Measurements from ENCODE around the gene SLC45A3. TPM values are rescaled to one million over a fixed set of nuclear protein-coding genes. Genes with fewer than 3 reads are reported as not detected.

SLC45A3 gene
- total RNA-seq, 1 experiment from 2014 or later, result 12.3 TPM

- no TSS peak for BruUV-seq (replicated peaks)
- no peaks in the 10 kb centered on the region for H3K79me2 ChIP-seq (ENCODE audit: insufficient read depth, low read length)
- H3K4me1 ChIP-seq (ENCODE audit: control insufficient read depth in 1 of 2, insufficient read depth in 2 of 2, low read length in 2 of 2), result no peaks in the 10 kb centered on the region
- no peaks in the 10 kb centered on the region for H3K9me3 ChIP-seq (ENCODE audit: control insufficient read depth in 1 of 2, insufficient read depth in 1 of 2, low read depth in 1 of 2, low read length in 2 of 2)
- H3K27ac ChIP-seq (ENCODE audit: low read depth, low read length), result no peak overlapping the region
- ChIA-PET RAD21 (ENCODE audit: low non-redundant PET in 1 of 2, low total read pairs in 2 of 2, uncharacterized antibody in 2 of 2, unreplicated experiment in 2 of 2) (no interaction called here), CTCF (interaction anchor here (0.7 kb wide), 1 partner anchor 51 kb away, joined by 4 read pairs; no protein-coding TSS in a partner anchor), POLR2A (no interaction called here)
- ATAC-seq (no peak), DNase-seq (ENCODE audit: low read depth, low spot score) (no peak)
- no peak overlapping the region for H3K4me3 ChIP-seq (replicated peaks in 1 of 2; ENCODE audit: low read depth in 1 of 2, low read length in 2 of 2)
- intact Hi-C loops (cut with micrococcal nuclease), result no loop called here
- H3K9ac ChIP-seq (ENCODE audit: low read length), result no peak overlapping the region
- H2AFZ ChIP-seq (ENCODE audit: low read depth, low read length, poor library complexity, severe bottlenecking), result no peak overlapping the region
- H3K36me3 ChIP-seq (ENCODE audit: control insufficient read depth in 1 of 2, insufficient read depth in 2 of 2, low read length in 2 of 2), result no peaks in the 10 kb centered on the region
- H3K27me3 ChIP-seq (ENCODE audit: insufficient read depth, low read length), result no peaks in the 10 kb centered on the region
- H3K4me2 ChIP-seq (ENCODE audit: low read length), result no peak overlapping the region
- no peaks in the 10 kb centered on the region; the same call in 1 of the 2 replicates for H4K20me1 ChIP-seq (ENCODE audit: insufficient read depth)
- no peaks in the 10 kb centered on the region for H3K9me2 ChIP-seq (ENCODE audit: insufficient read depth)
- TF ChIP-seq EGR1 (IDR thresholded peaks at IDR 0.05; ENCODE audit: low read depth), result no peak
- TF ChIP-seq SRF (IDR thresholded peaks at IDR 0.05; ENCODE audit: low read depth), result no peak
- TF ChIP-seq SP1 (IDR thresholded peaks at IDR 0.05; ENCODE audit: low read depth), result no peak
- no peak for TF ChIP-seq CBX3 (IDR thresholded peaks at IDR 0.05; ENCODE audit: low read depth)
- no peak for TF ChIP-seq CTCF (IDR thresholded peaks at IDR 0.05 in 2 of 3, conservative IDR thresholded peaks at IDR 0.05 in 1 of 3; ENCODE audit: borderline replicate concordance in 1 of 3, insufficient read depth in 1 of 3, low read depth in 2 of 3, low read length in 2 of 3)
- no peak for TF ChIP-seq ZFX (IDR thresholded peaks at IDR 0.05)
- no peak for TF ChIP-seq JUND (IDR thresholded peaks at IDR 0.05)
- no peak for TF ChIP-seq CEBPB (IDR thresholded peaks at IDR 0.05; ENCODE audit: low read depth)
- TF ChIP-seq, protein P1, sequence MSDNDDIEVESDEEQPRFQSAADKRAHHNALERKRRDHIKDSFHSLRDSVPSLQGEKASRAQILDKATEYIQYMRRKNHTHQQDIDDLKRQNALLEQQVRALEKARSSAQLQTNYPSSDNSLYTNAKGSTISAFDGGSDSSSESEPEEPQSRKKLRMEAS (IDR thresholded peaks at IDR 0.05), result no peak
- no peak for TF ChIP-seq RAD21 (IDR thresholded peaks at IDR 0.05; ENCODE audit: low read depth)
- no peak for TF ChIP-seq TCF7L2 (IDR thresholded peaks at IDR 0.05; ENCODE audit: borderline replicate concordance, extremely low read depth, insufficient read depth, insufficient read length)
- no peak for TF ChIP-seq ELF1 (IDR thresholded peaks at IDR 0.05; ENCODE audit: borderline replicate concordance, low read depth)
- no peak for TF ChIP-seq POLR2A (IDR thresholded peaks at IDR 0.05; ENCODE audit: borderline replicate concordance, extremely low read depth, insufficient read depth, insufficient read length)
- TF ChIP-seq POLR2AphosphoS5 (IDR thresholded peaks at IDR 0.05; ENCODE audit: low read depth, low read length), result no peak
- no peak for TF ChIP-seq EZH2phosphoT487 (IDR thresholded peaks at IDR 0.05; ENCODE audit: borderline replicate concordance)
- no peak for TF ChIP-seq ZNF274 (IDR thresholded peaks at IDR 0.05; ENCODE audit: low read depth, low read length)
- TF ChIP-seq EZH2 (IDR thresholded peaks at IDR 0.05), result no peak
- no peak for TF ChIP-seq ATF3 (IDR thresholded peaks at IDR 0.05)
Observed at GRCh38 chr1:205698921-205699320, 18.6 kb upstream of the SLC45A3 start.
